22Rv1 (cell line): ENCODE measurements around the gene TEAD3.

Source experiments
- CTCF ChIP-seq: fragments of 450-650 bp; IDR thresholded peaks from 2 replicates; pipeline ENCODE4 v1.5.1; 2017; ENCODE audit warnings: mild to moderate bottlenecking
- ZFX ChIP-seq: fragments of 450-650 bp; IDR thresholded peaks from 2 replicates; pipeline ENCODE4 v1.6.1; 2017; ENCODE audit warnings: antibody characterized with exemption, borderline replicate concordance

- TF ChIP-seq CTCF (no peak), ZFX (no peak)
Measured at GRCh38 chr6:35512740-35513139, 15.9 kb upstream of the TEAD3 start, which contains the start of gene TULP1.
